Stromal cell of bone marrow (primary cell): ENCODE results near the gene GFOD1.
"Not testable (repeated sequence)": the region's sequence is repeated elsewhere in the genome, so short reads cannot be mapped to it uniquely, and the experiment has no call there.

Experiments
- DNase-seq: peaks from one replicate; pipeline ENCODE4 v3.0.0-alpha.2; 2012; ENCODE audit warnings: low read depth

The GFOD1 gene

DNA sequence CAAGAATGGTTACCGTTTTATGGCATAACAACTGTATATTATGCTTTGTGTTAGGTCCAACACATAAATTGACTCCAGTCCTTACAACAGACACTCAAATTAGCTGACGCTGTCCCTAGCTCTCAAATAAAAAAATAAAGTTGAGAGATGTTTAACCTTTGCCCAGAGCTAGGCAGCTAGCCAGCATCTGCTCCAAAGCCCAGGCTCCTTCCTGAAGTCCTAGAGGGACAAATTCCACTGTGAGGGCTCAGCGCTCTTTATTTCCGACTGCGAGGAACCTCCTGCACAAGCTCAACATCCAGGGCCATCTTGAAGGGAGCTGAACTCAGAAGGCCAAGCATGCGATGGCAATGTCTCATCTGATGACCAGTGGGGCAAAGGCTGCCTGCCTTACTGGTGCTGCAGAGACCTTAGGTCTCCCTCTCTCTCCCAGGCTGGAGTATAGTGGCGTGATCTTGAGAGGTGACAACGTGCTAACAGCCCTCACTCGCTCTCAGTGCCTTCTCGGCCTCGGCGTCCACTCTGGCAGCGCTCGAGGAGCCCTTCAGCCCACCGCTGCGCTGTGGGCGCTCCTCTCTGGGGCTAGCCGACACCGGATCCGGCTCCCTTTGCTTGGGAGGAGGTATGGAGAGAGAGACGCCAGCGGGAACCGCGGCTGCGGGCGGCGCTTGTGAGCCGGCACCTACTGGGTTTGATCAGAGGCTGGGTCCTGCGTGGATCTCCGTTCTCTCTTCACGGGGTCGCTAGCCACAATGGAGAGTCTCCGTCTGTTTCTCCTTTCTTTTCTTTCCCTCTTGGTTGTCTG lies 24.7 kb upstream of the GFOD1 start:
- no peak for DNase-seq

DNA sequence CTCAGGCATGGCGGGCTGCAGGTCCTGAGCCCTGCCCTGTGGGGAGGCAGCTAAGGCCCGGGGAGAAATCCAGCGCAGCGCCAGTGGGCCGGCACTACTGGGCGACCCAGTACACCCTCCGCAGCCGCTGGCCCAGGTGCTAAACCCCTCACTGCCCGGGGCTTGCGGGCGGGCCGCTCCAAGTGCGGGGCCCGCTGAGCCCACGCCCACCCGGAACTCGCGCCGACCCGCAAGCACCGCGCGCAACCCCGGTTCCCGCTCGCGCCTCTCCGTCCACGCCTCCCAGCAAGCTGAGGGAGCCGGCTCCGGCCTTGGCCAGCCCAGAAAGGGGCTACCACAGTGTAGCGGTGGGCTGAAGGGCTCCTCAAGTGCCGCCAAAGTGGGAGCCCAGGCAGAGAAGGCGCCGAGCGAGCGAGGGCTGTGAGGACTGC lies 23.8 kb upstream of the GFOD1 start:
- not testable (repeated sequence) for DNase-seq

DNA sequence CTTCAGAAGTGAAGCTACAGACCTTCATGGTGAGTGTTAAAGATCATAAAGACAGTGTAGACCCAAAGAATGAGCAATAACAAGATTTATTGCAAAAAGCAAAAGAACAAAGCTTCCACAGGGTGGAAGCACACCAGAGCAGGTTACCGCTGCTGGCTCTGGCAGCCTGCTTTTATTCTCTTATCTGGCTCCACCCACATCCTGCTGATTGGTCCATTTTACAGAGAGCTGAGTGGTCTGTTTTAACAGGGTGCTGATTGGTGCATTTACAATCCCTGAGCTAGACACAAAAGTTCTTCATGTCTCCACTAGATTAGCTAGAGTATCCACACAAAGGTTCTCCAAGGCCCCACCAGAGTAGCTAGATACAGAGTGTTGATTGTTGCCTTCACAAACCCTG lies 23.0 kb upstream of the GFOD1 start:
- DNase-seq: not testable (repeated sequence)

DNA sequence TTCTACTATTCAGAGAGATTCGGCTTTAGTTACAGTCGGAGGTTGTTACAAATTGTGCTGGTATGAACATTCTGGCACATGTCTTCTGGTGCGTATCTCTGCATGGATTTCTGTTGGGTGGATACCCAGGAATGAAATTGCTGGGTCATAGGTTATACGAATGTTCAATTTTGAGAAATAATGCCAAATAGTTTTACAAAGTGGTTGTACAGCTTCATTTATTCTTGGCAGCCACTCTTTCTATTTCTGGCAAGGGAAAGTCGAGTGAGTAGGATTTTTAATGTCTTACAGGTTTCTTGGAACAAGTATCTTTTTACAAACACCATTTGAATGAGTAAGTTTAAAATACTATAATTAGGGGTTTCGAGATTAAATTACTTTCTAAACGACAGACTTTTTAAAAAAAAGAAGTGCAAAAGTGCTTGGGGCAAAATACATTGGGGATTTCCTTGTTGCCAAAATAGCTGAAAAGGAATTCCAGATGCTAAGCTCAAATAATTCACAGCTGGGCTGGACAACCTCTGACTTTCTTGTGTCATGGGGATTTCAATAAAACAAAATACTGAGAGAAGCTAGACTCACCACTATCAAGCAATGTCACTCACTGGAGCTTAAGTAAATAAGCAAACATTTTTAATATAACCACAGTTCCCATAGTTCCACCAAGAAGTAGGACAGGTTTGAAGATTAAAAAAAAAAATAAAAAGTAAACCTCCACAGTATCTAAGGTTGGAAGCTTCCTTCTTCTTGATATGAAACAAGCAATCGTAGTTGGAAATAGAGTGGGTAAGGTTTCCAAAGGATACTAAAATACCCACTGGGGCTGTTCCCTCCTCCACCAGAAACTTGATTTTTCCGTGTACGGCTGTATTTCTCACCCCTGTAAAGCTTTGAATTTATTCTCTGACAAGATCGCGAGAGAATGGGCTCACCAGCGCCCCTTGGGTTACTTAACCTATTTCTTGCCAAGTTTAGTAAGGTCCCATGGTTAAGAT lies 21.6 kb upstream of the GFOD1 start:
- peak; percentile 94 for DNase-seq

DNA sequence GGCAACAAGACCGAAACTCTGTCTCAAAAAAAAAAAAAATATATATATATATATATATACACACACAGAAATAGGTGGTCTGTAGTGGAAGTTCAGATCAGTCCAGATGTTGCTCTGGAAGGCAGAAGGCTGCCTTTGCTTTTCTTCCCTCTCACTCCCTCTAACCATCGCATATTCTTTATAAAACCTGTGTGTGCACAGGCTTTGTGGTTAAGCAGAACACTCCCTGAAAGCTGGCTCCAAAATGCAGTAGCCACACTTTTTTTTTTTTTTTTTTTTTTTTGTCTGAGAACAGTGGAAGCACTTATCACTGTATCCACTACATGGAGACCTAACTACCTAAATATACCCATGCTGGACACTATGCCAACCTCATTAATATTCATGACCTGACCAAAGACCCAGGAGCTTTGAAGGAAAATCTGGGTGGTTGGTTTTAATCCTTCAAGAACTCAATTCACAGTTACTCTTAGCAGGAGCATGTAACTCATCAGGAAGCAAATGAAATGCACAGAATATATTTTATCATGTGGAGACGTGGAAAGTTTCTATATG lies 20.0 kb upstream of the GFOD1 start:
- no peak for DNase-seq

DNA sequence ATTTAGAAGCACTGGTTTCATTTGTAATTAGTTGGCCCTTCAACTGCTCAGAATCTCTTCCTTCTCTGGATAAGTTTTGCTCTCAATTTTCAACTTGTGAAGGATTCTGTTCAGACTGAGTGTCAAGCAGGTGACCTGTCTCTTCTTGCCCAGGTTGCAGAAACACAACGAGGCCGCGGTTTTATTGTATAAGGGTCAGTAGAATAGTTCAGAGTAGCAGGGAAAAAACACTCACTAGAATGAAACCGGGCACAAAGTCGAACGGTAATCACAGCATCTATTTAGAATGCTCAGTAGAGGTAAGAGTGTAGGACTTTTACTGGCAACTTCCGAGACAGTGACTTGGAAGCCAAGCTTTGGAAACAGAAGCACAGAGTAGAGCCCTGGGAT lies 17.9 kb upstream of the GFOD1 start:
- DNase-seq: no peak

DNA sequence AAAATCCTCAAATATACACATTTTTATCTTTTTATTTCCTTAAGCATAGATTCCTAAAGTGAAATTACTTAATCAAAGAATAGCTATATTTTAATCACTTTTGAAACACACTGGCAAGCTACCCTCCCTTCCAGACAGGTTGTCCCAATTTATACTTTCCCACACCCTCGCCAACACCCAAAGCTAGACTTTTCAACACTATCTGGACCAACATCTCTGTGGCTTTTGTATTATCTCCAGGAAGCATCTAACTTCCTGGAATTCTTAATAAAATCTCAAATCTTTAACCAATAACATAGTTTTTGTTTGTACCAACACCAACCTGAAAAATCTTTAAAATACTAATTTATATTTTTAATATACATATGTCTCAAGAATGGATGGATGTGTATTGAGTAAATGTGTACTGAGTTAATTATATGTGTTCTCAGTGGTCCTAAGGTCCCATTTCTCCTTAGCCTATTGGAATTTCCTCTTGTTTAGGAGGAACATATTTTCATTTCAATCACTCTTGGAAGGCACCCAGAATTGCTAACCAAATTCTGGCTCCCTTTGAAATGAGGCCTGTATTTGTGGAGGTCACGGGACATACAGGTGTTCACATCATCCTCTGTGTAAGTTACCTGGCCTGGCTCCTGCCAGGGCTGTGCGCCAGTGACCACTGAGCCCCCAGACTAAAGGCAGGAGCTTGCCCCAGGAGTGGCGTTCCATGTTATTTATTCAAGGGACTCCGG lies 17.4 kb upstream of the GFOD1 start:
- DNase-seq: no peak

DNA sequence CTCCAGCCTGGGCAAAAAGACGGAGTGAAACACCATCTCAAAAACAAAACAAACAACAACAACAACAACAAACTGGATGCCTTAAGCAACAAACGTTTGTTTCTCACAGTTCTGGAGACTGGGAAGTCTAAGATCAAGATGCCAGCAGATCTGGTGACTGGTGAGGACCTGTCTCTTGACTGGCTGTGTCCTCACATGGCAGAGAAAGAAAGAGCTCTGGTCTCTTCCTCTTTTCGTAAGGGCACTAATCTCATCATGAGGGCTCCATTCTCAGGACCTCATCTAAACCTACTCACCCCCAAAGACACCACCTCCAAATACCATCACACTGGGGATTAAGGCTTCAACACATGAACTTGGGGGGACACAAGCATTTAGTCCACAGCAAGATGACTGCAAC lies 13.5 kb upstream of the GFOD1 start:
- DNase-seq: no peak

DNA sequence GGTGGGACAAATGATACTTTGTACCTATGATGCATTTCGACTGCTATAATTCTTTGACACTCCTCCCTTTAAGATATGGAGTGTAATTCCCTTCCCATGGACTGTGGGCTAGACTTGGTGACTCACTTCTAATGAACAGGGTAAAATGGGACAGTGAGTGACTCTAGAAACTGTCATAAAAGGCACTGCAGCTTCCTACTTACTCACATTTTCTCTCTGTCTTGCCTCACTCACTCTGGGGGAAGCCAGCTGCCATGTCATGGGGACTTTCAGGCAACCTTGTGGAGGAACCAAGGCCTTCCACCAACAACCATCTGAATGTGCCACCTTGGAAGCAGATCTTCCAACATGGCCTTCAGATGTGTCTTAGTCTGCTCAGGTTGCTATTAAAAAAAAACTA lies 12.9 kb upstream of the GFOD1 start:
- DNase-seq: no peak

DNA sequence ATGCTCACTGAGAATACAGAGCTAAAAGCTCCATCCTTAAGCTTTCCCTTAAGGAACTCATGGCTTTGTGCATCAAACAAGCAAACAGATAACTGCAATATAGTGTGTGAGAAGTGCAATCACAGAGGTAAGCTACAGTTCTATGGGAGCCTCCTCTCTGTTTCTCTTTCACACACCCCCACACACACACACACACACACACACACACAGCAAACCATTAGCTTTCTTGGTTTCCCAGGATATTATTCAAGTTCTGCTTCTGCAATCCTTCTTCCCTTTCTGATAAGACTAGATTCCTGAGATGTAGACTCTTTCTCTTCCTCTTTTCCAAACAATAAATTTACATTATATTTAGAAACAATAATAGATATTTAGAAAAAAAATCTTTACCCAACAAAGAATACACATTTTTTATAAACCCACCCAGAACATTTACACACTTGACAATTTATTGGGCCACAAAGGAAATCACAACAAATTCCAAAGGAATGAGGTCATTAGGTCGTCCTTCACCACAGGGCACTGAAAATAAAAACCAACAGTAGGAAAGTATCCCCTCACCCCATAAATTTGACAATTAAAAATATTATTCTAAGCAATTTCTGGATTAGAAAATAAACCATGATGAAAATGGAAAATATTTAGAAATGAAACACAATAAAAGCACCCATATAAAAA lies 9.3 kb upstream of the GFOD1 start:
- DNase-seq: no peak

DNA sequence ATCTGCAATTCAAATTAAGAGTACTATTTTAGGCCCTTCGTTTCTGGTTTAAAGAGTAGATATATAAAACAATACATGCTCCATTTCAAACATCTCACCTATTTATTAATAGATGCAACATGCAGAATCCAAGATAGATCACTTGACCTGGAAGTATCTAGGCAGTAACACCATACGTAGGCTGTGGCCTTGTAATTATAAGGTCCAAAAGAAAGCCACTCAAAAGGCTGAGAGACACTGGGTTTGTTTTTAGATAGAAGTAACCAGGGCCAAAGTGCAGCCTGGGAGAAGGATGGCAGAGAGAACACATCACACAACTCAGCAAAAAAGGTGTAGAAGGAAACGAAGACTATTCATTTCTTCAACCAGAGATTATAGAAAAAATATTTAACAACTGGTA lies 8.4 kb upstream of the GFOD1 start:
- no peak for DNase-seq

DNA sequence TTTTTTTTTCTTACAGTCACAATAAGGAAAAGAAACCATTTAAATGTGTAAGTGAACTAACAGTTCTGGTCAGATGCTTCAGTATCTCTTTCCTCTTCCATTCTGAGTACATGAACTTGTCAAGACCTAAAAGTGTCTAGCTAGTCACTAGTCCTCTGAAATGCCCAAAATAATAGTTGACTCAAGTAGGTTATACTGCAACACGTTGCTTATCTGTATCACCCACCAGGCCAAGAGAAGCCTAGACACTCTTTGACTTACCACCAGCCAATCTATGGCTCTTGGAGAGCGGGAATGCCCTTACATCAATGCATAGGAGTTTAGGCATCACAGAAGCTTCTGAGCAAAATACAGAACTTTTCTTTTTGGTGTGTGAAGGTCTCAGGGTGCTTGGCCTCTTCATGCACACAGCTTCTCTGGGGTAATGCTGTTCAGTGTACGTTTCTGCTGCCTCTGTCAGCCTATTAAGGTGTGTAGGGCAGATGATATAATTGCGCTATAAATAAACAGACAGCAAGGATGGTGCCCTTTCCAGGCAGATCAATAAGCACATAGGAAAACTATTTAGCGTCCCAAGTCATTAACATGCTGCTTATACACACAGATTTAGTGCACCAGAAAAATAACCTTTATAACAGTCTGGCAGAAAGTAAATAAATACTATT lies 7.8 kb upstream of the GFOD1 start:
- DNase-seq: no peak

DNA sequence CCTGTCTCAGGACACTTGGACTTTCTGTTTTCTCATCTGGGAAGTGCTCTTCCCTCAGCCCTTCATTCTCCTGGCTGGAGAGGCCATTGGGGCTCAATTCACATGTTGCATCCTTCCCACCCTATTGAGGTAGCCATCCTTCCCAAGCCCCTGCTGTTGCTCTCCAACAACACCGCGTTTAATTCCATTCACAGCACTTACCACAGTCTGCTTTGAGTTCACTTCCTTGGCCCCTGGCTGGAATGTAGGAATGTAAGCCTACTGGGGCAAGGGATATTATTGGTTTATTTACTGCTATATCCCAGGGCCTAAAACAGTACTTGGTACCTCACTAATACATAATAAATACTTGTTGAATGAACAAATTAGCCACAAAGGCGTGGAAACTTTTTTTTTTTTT lies 6.7 kb upstream of the GFOD1 start:
- DNase-seq: no peak

DNA sequence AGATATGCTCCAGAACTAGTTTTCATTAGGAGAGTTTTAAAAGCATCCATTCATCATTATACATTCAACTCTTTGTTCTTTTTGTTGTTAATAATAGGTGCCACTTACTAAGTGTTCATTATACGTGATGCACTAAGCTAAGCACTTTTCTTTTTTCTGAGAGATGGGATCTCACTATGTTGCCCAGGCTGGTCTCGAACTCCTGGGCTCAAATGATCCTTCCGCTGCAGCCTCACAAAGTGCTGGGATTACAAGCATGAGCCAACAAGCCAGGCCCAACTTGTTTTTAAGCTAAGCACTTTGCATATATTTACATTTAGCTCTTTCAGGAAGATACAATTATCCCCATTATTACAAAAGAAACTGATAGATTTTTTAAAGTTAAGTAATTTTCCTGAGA lies 5.7 kb upstream of the GFOD1 start:
- DNase-seq: no peak

DNA sequence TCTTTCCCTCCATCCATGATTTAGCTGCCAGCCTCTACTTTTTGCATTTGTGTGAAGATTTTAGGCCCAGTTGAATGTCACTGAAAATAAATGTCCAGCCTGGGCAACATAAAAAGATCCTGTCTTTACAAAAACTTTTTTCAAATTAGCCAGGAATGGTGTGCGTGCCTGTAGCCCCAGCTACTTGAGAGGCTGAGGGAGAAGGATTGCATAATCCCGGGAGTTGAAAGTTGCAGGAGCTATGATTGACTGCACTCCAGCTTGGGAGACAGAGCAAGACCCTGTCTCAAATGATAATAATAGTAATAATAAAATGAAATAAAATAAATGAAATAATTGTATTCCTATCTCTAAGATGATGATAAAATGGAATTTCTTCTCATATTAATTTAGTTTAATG lies 5.0 kb upstream of the GFOD1 start:
- no peak for DNase-seq

DNA sequence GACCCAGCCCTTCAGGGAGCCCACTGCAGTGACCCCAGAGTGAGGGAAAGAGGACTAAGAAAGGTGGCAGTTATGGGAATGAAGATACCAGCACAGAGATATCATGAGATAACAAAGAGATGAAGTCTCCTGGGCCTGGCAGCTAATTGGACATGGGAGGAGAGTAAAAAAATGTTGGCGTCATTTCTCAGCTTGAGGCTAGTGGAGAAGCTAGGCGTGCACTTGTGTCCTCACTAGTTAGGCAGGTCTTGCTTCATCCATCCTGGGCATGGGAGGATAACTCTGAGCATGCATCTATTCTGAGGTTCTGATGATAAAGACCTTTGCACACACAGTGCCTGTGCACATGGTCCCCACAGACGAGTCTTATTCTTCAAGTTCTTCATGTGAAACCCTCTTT lies 4.1 kb upstream of the GFOD1 start:
- no peak for DNase-seq

DNA sequence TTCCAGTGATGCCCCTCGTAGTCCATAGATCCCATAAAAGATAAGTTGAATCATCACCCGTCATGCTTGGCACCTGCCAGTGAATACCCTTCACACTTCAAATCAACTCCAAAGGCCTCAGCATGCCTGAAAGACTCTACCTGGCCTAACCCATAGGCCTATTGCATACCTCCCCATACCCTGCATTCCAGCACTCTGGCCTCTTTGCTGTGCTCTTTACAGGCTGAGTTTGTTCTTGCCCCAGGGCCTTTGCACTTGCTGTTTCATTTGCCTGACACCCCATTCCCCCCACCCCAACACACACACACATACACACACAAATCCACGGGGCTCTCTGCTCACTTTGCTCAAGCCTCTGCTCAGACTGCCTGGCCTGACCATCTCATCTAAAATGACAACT lies 3.0 kb upstream of the GFOD1 start:
- DNase-seq: no peak

DNA sequence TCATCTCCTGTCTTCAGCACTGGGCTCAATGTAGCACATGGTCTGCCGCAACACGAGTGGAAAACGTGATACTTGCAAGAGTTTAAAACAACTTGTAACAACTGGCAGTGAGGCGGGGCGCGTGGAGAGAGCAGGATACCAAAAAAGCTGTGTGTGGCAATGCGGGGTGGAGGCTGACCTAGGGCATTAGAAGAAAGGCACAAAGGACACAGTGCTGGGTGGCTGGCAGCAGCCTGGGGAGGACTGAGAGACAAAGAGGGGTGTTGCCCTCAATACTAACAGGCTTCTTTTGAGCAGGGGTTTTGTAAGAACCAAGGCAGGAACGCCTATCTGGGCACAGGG lies 1.5 kb upstream of the GFOD1 start:
- DNase-seq: no peak

DNA sequence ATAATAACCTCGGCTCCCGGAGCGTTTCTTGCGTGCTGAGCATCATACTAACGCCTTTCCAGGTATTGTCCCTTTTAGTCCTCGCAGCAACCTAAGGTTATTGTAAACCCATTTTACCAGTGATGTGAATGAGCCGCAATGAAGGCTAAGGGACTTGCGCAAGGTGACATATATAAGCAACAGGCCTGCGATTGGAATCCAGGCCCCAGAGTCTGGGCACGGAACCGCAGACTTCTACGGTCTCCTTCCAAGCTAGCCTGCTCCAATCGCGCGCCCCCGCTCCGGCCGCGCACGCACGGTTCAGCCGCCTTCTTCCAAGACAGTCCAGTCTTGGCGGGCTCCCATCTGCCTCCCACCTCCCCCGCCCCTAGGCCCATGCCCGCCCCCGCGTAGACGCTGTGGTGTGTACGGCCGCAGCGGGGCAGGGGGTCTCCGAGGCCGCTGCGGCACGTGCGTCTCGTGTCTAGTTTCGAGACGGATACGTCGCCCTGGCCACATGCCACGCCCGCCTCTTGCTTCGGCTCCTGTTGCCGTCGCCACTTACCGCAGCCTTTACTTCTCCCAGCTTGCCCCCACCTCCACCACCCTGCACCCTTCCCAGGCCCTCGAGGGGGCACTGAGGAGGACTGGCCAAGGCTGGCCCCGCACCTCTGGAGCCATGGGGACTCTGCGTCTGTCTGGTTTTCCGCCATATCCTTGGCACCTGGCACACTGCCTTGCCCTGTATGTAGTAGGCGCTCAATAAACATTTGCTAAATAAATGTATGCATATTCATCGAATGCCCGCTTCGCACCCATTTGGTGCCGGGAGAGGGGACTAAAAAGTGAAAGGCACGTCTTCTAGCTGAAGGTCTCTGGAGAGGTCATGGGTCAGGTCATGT lies 855 bp upstream of the GFOD1 start:
- DNase-seq: no peak

DNA sequence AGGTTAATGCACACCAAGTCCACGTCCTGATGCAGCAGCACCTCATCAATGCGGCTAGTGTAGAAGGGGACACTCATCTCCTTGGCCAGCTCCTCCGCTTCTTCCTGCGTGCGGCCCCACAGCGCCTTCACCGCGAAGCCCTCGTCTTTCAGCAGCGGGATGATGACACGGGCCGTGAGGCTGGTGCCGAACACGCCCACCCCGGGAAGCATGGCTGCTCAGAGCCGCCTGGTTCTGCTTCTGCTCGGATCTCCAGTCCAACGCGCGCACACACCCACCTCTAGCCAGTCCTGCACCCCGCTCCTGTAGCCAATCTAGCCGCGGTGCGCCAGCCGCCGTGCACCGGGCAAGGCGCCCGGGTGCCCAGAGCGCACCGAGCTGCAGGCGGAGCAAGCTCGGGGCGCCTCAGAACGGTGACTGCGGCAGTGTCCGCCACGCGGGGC lies 700 bp downstream of the GFOD1 start:
- DNase-seq: peak; percentile 33
